Measurements from ENCODE around the gene ZSCAN30.

The ZSCAN30 gene

GRCh38 chr18:35311496-35311895, 21.5 kb upstream of the ZSCAN30 start:
- Histone ChIP-seq H3K27ac (ENCODE audit: low read length) (no peak overlapping the region), H3K4me1 (ENCODE audit: control insufficient read depth in 1 of 2, insufficient read depth in 2 of 2, low read length in 2 of 2) (no peaks in the 10 kb centered on the region), H3K9me3 (ENCODE audit: control insufficient read depth in 1 of 2, low read length in 2 of 2) (peaks cover 38 to 63% of the 10 kb centered on the region in 2 donors), H3K36me3 (ENCODE audit: control insufficient read depth in 1 of 2, insufficient read depth in 2 of 2, low read length in 2 of 2) (peaks cover 12 to 30% of the 10 kb centered on the region in 2 donors), H3K27me3 (ENCODE audit: low read depth, low read length) (no peaks in the 10 kb centered on the region), H3K4me3 (ENCODE audit: low read depth in 1 of 2, low read length in 2 of 2) (no peak overlapping the region)

DNA sequence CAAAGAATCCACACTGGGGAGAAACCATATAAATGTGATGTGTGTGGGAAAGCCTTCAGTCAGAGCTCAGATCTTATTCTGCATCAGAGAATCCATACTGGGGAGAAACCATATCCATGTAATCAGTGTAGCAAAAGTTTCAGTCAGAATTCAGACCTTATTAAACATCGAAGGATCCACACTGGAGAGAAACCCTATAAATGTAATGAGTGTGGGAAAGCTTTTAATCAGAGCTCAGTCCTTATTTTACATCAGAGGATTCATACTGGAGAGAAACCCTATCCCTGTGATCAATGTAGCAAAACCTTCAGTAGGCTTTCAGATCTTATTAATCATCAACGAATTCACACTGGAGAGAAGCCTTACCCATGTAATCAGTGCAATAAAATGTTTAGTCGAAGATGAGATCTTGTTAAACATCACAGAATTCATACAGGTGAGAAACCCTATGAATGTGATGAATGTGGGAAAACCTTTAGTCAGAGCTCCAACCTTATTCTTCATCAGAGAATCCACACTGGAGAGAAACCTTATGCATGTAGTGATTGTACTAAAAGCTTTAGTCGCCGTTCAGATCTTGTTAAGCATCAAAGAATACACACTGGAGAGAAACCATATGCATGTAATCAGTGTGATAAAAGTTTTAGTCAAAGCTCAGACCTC, 16.7 kb upstream of the ZSCAN30 start:
- H3K4me1 ChIP-seq (ENCODE audit: control insufficient read depth in 1 of 2, insufficient read depth in 2 of 2, low read length in 2 of 2) = no peaks in the 10 kb centered on the region
- peaks cover 35 to 74% of the 10 kb centered on the region in 2 donors for H3K36me3 ChIP-seq (ENCODE audit: control insufficient read depth in 1 of 2, insufficient read depth in 2 of 2, low read length in 2 of 2)
- no peaks in the 10 kb centered on the region for H3K27me3 ChIP-seq (ENCODE audit: low read depth, low read length)
- peaks cover 81 to 85% of the 10 kb centered on the region in 2 donors for H3K9me3 ChIP-seq (ENCODE audit: control insufficient read depth in 1 of 2, low read length in 2 of 2)
- H3K27ac ChIP-seq (ENCODE audit: low read length) = no peak overlapping the region
- peak overlapping the region; percentile 16 to 51 for H3K4me3 ChIP-seq (ENCODE audit: low read depth in 1 of 2, low read length in 2 of 2)

GRCh38 chr18:35303610-35304009, 13.6 kb upstream of the ZSCAN30 start:
- Histone ChIP-seq H3K4me3 (ENCODE audit: low read depth in 1 of 2, low read length in 2 of 2) (peak overlapping the region in 1 of 2 donors; percentile 20), H3K27me3 (ENCODE audit: low read depth, low read length) (no peaks in the 10 kb centered on the region), H3K9me3 (ENCODE audit: control insufficient read depth in 1 of 2, low read length in 2 of 2) (peaks cover 68 to 76% of the 10 kb centered on the region in 2 donors), H3K27ac (ENCODE audit: low read length) (no peak overlapping the region), H3K4me1 (ENCODE audit: control insufficient read depth in 1 of 2, insufficient read depth in 2 of 2, low read length in 2 of 2) (no peaks in the 10 kb centered on the region), H3K36me3 (ENCODE audit: control insufficient read depth in 1 of 2, insufficient read depth in 2 of 2, low read length in 2 of 2) (peaks cover 40 to 74% of the 10 kb centered on the region in 2 donors)

GRCh38 chr18:35296060-35296459, 6.0 kb upstream of the ZSCAN30 start:
- H3K36me3 ChIP-seq (ENCODE audit: control insufficient read depth in 1 of 2, insufficient read depth in 2 of 2, low read length in 2 of 2) = peaks cover 24 to 50% of the 10 kb centered on the region in 2 donors

DNA sequence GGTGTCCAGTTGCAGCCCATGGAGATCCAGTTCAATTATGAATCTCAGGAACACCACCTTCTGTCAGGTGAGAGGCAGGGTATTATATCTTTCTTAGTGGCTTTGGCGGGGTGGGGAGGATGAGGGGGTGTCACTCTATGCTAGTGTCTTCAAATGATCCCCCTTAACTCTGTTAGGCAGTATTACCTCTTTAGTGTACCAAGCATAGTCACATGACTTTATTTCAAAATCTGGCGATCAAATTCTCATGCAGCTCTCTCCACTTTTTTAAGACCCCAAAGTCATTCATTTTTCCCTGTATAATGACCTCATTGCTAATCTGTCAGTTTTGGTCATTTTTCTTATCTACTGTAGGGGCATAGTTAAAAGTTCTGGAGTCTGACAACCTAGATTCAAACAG, 1.1 kb upstream of the ZSCAN30 start:
- Histone ChIP-seq H3K27me3 (ENCODE audit: low read depth, low read length) (no peaks in the 10 kb centered on the region), H3K4me1 (ENCODE audit: control insufficient read depth in 1 of 2, insufficient read depth in 2 of 2, low read length in 2 of 2) (peaks cover 10 to 14% of the 10 kb centered on the region in 2 donors), H3K36me3 (ENCODE audit: control insufficient read depth in 1 of 2, insufficient read depth in 2 of 2, low read length in 2 of 2) (peaks cover 11 to 23% of the 10 kb centered on the region in 2 donors), H3K27ac (ENCODE audit: low read length) (no peak overlapping the region), H3K9me3 (ENCODE audit: control insufficient read depth in 1 of 2, low read length in 2 of 2) (no peaks in the 10 kb centered on the region), H3K4me3 (ENCODE audit: low read depth in 1 of 2, low read length in 2 of 2) (peak overlapping the region; percentile 82 to 99)

More at GRCh38 chr18:35296060-35296459, 6.0 kb upstream of the ZSCAN30 start:
- no peaks in the 10 kb centered on the region for H3K27me3 ChIP-seq (ENCODE audit: low read depth, low read length)
- H3K4me3 ChIP-seq (ENCODE audit: low read depth in 1 of 2, low read length in 2 of 2) = no peak overlapping the region
- peaks cover 2 to 10% of the 10 kb centered on the region in 2 donors for H3K4me1 ChIP-seq (ENCODE audit: control insufficient read depth in 1 of 2, insufficient read depth in 2 of 2, low read length in 2 of 2)
- H3K27ac ChIP-seq (ENCODE audit: low read length) = no peak overlapping the region
- H3K9me3 ChIP-seq (ENCODE audit: control insufficient read depth in 1 of 2, low read length in 2 of 2) = peaks cover 7 to 12% of the 10 kb centered on the region in 2 donors

- Histone ChIP-seq H3K4me1 (ENCODE audit: control insufficient read depth in 1 of 2, insufficient read depth in 2 of 2, low read length in 2 of 2) (peaks cover 10 to 14% of the 10 kb centered on the region in 2 donors), H3K27me3 (ENCODE audit: low read depth, low read length) (no peaks in the 10 kb centered on the region), H3K36me3 (ENCODE audit: control insufficient read depth in 1 of 2, insufficient read depth in 2 of 2, low read length in 2 of 2) (peaks cover 5 to 11% of the 10 kb centered on the region in 2 donors), H3K4me3 (ENCODE audit: low read depth in 1 of 2, low read length in 2 of 2) (peak overlapping the region; percentile 82 to 99), H3K9me3 (ENCODE audit: control insufficient read depth in 1 of 2, low read length in 2 of 2) (no peaks in the 10 kb centered on the region), H3K27ac (ENCODE audit: low read length) (peak overlapping the region; percentile 97)
Measured at GRCh38 chr18:35289727-35290093, 319 bp downstream of the ZSCAN30 start.

- Histone ChIP-seq H3K4me1 (ENCODE audit: control insufficient read depth in 1 of 2, insufficient read depth in 2 of 2, low read length in 2 of 2) (peaks cover 10 to 14% of the 10 kb centered on the region in 2 donors), H3K27me3 (ENCODE audit: low read depth, low read length) (no peaks in the 10 kb centered on the region), H3K4me3 (ENCODE audit: low read depth in 1 of 2, low read length in 2 of 2) (peak overlapping the region; percentile 82 to 99), H3K36me3 (ENCODE audit: control insufficient read depth in 1 of 2, insufficient read depth in 2 of 2, low read length in 2 of 2) (peaks cover 5 to 14% of the 10 kb centered on the region in 2 donors), H3K27ac (ENCODE audit: low read length) (peak overlapping the region; percentile 97), H3K9me3 (ENCODE audit: control insufficient read depth in 1 of 2, low read length in 2 of 2) (no peaks in the 10 kb centered on the region)
Measured at GRCh38 chr18:35289293-35289692, 736 bp downstream of the ZSCAN30 start.

- peaks cover 0 to 11% of the 10 kb centered on the region in 2 donors for H3K36me3 ChIP-seq (ENCODE audit: control insufficient read depth in 1 of 2, insufficient read depth in 2 of 2, low read length in 2 of 2)
- no peak overlapping the region for H3K27ac ChIP-seq (ENCODE audit: low read length)
- H3K4me3 ChIP-seq (ENCODE audit: low read depth in 1 of 2, low read length in 2 of 2) = no peak overlapping the region
- H3K27me3 ChIP-seq (ENCODE audit: low read depth, low read length) = no peaks in the 10 kb centered on the region
- peaks cover 0 to 4% of the 10 kb centered on the region in 2 donors for H3K4me1 ChIP-seq (ENCODE audit: control insufficient read depth in 1 of 2, insufficient read depth in 2 of 2, low read length in 2 of 2)
- no peaks in the 10 kb centered on the region for H3K9me3 ChIP-seq (ENCODE audit: control insufficient read depth in 1 of 2, low read length in 2 of 2)
Measured at GRCh38 chr18:35284841-35285240, 5.2 kb downstream of the ZSCAN30 start.

DNA sequence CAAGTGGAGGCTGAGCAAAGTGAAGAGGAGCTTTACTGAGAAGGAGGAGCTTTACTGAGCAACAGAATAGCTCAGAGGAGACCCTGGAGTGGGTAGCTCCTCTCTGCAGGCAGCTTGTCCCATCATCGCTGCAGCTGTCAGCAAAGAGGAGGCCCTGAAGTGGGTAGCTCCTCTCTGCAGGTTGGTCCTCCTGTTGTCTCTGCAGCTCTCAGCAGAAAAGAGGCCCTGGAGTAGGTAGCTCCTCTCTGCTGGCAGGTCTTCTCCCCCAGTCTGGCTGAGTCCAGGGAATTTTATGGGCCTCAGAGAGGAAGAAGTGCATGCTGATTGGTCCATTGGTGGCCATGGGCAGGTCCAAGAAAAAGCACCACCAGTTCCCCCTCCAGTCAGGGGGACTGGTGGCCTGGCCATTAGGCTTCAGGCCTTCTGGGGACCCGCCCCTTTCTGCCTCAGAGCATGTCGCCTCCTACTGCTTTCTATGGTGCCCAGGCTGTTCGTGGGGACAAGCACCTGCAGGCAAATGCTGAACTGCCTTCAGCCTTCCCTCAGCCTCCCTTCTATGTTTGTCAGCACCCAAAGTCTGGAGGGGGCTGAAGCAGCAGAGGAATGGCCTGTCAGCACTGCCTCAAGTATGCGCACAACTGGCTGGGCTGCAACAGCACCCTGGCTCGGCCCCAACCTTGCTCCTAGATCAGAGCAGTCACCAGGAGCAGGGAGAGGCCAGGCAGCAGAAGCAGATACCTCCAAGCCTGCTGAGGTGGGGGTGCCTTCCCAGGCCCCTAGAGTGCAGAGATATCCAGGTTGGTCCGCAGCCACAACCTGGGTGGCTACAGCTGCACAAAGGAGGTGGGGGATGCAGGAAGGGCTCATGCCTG, 5.9 kb downstream of the ZSCAN30 start:
- peaks cover 0 to 11% of the 10 kb centered on the region in 2 donors for H3K36me3 ChIP-seq (ENCODE audit: control insufficient read depth in 1 of 2, insufficient read depth in 2 of 2, low read length in 2 of 2)
- no peaks in the 10 kb centered on the region for H3K9me3 ChIP-seq (ENCODE audit: control insufficient read depth in 1 of 2, low read length in 2 of 2)
- H3K4me1 ChIP-seq (ENCODE audit: control insufficient read depth in 1 of 2, insufficient read depth in 2 of 2, low read length in 2 of 2) = peaks cover 0 to 1% of the 10 kb centered on the region in 2 donors
- H3K4me3 ChIP-seq (ENCODE audit: low read depth in 1 of 2, low read length in 2 of 2) = no peak overlapping the region
- H3K27ac ChIP-seq (ENCODE audit: low read length) = no peak overlapping the region
- no peaks in the 10 kb centered on the region for H3K27me3 ChIP-seq (ENCODE audit: low read depth, low read length)

DNA sequence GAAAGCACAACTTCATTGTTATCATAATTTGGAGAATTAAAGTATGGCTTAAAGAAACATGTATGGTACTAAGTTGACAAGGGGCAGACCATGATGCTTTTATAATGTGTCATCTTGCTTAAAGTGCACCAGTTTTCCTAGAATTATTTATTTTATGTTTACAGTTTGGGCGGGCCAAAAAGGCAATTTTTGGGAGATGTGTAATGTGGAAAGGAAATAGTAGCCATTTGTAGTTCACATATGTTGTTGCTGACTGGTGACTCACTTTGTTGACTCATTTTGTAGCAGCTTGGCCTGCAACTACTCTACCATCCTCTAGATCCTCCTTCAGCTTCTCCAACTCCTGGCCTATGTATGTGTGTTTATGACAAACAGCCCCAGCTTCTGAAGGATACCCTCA, 7.7 kb downstream of the ZSCAN30 start:
- H3K36me3 ChIP-seq (ENCODE audit: control insufficient read depth in 1 of 2, insufficient read depth in 2 of 2, low read length in 2 of 2) = peaks cover 0 to 11% of the 10 kb centered on the region in 2 donors
- no peaks in the 10 kb centered on the region for H3K4me1 ChIP-seq (ENCODE audit: control insufficient read depth in 1 of 2, insufficient read depth in 2 of 2, low read length in 2 of 2)
- no peaks in the 10 kb centered on the region for H3K27me3 ChIP-seq (ENCODE audit: low read depth, low read length)
- H3K9me3 ChIP-seq (ENCODE audit: control insufficient read depth in 1 of 2, low read length in 2 of 2) = no peaks in the 10 kb centered on the region
- H3K4me3 ChIP-seq (ENCODE audit: low read depth in 1 of 2, low read length in 2 of 2) = no peak overlapping the region
- H3K27ac ChIP-seq (ENCODE audit: low read length) = no peak overlapping the region

GRCh38 chr18:35278969-35279368, 11.1 kb downstream of the ZSCAN30 start:
- no peaks in the 10 kb centered on the region for H3K4me1 ChIP-seq (ENCODE audit: control insufficient read depth in 1 of 2, insufficient read depth in 2 of 2, low read length in 2 of 2)
- peaks cover 0 to 5% of the 10 kb centered on the region in 2 donors for H3K36me3 ChIP-seq (ENCODE audit: control insufficient read depth in 1 of 2, insufficient read depth in 2 of 2, low read length in 2 of 2)
- H3K4me3 ChIP-seq (ENCODE audit: low read depth in 1 of 2, low read length in 2 of 2) = no peak overlapping the region
- H3K27ac ChIP-seq (ENCODE audit: low read length) = no peak overlapping the region
- H3K27me3 ChIP-seq (ENCODE audit: low read depth, low read length) = no peaks in the 10 kb centered on the region
- H3K9me3 ChIP-seq (ENCODE audit: control insufficient read depth in 1 of 2, low read length in 2 of 2) = no peaks in the 10 kb centered on the region

All from muscle layer of duodenum (tissue), 2 donors.